Neural cell (in vitro differentiated cells): ENCODE results near the gene TIMM22.

Source experiments
- CTCF ChIP-seq: fragments of 450-650 bp; IDR thresholded peaks from 2 replicates; pipeline ENCODE4 v1.5.1; 2014; ENCODE audit warnings: antibody characterized with exemption, mild to moderate bottlenecking, moderate library complexity; ENCODE audit not compliant: poor library complexity, severe bottlenecking
- EP300 ChIP-seq: fragments of 450-650 bp; conservative IDR thresholded peaks from 2 replicates; pipeline ENCODE4 v1.6.1; 2014; ENCODE audit warnings: antibody characterized with exemption, mild to moderate bottlenecking, moderate library complexity; ENCODE audit not compliant: poor library complexity, severe bottlenecking
- POLR2AphosphoS5 ChIP-seq: IDR thresholded peaks from 2 replicates; pipeline ENCODE4 v1.6.1; 2012
- REST ChIP-seq: IDR thresholded peaks from 2 replicates; pipeline ENCODE4 v1.6.1; 2012; ENCODE audit warnings: borderline replicate concordance

GRCh38 chr17:1001640-1002411 is 4.9 kb downstream of the TIMM22 start:
- no peak for TF ChIP-seq REST
- no peak for TF ChIP-seq EP300
- no peak for TF ChIP-seq CTCF
- TF ChIP-seq POLR2AphosphoS5 = no peak
